GM18505 (cell line): Measurements from ENCODE around the gene MAPK1.
"Not testable (repeated sequence)": the region's sequence is repeated elsewhere in the genome, so short reads cannot be mapped to it uniquely, and the experiment has no call there.

Experiments
- ATAC-seq: cut with Tn5 transposase; IDR thresholded peaks from one replicate; pipeline ENCODE4 v1.9.1; 2021; ENCODE audit not compliant: unreplicated experiment
- POLR2A ChIP-seq: IDR thresholded peaks from 4 replicates; pipeline ENCODE4 v1.6.1; 2011; ENCODE audit warnings: borderline replicate concordance; ENCODE audit not compliant: insufficient read depth, insufficient read length; ENCODE audit errors: extremely low read depth

Gene MAPK1

DNA sequence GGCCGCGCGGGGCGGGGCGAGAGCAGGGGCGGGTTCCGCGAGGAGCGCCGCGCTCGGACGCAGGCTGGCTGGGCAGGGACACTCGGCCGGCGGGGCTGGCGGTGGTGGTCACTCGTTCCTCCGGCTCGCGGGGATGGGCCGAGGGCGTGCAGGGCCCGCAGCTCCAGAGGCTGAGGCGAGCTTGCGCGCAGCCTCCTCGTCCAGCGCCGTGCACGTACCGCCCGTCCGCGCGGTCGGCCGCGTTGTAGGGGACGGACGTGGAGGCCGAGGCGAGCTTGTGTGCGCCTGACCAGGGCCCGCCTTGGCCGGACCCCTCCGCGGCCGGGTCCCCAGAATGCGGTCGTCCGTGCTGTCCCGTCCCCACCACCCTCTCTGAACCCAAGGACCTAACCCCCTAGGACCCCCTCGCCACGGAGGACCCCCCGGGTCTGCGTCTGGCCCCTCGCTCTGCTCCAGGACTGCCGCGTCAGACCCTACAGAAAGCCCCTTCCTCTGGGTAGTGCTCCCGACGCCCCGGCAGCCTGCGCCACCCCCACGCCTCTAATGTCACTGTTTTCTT lies 131.3 kb downstream of the MAPK1 start:
- no peak for TF ChIP-seq POLR2A
- no peak for ATAC-seq

DNA sequence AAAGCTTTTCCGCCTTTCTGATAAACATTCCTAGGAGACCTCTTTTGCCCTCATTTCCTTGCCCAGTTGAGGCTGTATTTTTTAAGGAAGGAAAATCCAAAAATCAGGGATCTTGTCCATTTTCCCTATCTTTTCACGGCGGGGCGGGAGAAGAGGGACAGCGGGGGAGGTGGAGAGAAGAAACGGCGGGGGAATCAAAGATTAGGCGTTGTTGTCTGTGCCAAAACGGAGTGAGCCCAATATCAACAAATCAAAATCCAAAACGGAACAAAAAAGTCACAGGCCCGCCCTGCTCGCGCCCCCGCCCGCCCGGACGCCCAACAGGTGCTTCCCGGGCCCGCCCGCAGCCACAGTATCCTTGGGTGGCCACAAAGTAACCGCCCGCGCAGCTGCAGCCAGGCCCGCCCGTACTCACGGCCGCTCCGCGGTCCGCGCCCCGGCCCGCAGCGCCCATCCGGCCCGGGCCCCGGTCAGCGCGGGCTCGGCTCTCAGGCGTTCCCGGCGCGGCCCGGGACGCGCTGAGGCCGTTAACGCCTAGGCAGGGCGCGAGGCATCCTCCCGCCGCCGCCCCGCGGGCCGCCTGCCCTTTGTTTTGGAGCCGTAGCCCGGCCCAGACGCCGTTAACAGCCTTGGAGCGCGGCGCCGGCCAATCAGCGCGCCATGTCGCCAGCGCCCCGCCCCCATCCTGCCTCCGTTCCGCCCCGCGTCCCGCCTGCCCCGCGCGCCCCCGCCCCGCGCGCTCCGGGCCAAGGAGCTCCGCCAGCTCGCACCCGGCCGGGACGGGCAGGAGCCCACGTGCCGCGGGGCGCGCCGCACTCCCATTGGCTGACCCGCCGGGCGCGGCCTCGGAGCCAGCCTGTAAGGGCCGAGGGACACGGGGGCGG lies 132.0 kb downstream of the MAPK1 start, which contains the start of gene YPEL1:
TSS of gene YPEL1 (minus strand) at position 595 of the 884 bp plus-strand sequence. CDS start 25,050 bp downstream, outside the sequence.
- peak; percentile 41 for TF ChIP-seq POLR2A
- ATAC-seq: peak; percentile 80

DNA sequence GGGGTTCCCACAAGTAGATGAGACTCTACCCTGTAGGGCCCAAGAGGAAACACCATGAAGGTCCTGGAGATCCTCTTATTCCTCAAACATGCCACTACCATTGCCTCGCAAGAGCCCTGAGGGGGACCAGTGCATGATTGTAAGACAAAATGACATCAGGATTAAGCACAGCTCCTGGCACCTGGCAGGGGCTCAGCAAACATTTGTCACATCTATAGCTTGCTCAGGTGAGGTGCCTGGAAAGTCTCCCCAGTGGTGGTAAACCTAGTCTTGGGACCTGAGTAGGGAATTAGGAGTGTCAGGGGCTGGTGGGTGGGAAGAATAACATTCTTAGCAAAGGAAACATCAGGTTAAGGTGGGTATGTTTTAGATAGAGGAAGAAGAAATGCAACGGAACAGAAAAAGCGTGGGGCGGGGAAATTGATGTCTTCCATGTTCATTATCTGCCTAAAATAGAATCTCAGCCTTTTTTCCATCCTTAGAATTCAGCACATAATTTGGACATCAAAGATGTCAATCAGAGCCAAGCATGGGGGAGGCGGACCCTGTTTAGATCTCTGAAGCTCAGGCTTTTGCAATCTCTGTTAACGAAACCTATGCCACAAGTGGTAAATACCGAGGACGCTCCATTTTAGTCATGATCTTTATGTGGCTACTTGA lies 132.8 kb downstream of the MAPK1 start:
- no peak for TF ChIP-seq POLR2A
- ATAC-seq: no peak

DNA sequence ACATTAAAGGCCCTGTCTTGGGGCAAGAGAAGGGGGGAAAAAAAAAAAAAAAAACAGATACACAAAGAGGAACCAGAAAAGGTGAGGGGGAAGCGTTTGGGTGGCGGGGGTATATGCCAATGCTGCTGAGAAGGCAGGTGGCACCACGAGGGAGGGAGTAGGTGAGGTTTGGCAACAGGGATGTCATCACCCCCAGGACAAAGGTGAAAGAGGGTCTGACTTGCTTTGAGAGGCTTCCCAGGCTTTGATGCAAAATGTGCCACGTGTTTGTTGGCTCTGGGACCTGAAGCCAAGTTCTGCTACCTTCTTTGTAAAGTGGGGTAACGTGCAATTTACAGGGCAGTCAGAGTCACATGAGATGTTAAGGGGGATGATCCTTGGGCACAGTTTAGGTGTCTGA lies 135.9 kb downstream of the MAPK1 start:
- no peak for ATAC-seq
- TF ChIP-seq POLR2A: no peak

DNA sequence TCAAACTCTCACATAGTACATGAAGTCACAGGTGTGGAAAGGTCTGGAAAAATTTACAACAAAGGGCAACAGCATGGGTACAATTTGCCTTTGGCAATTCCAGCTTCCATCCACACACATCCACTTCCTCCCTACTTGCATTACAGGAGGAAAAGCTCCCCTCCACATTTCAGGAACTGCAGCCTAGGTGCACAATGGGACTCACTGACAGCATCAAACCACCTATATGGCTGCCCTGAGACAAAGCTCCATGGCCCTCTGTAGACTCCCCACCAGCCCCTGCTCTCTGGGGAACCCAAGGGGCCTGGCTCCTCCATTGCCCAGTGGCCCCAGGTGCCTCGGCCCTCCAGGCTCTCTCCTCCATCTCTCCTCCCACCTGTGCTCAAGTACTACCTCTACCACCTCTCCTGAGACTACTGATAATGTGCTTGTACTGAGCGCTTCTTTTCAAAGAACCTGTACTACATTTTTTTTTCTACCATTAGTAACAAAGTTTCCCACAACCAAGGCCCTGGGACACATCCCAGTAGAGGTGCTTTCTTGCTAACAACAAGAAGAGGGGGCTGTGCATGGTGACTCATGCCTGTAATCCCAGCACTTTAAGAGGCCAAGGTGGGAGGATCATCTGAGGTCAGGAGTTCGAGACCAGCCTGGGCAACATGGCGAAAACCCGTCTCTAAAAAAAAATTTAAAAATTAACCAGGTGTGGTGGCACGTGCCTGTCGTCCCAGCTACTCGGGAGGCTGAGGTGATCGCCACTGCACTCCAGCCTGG lies 136.7 kb downstream of the MAPK1 start:
- ATAC-seq: no peak
- no peak for TF ChIP-seq POLR2A

DNA sequence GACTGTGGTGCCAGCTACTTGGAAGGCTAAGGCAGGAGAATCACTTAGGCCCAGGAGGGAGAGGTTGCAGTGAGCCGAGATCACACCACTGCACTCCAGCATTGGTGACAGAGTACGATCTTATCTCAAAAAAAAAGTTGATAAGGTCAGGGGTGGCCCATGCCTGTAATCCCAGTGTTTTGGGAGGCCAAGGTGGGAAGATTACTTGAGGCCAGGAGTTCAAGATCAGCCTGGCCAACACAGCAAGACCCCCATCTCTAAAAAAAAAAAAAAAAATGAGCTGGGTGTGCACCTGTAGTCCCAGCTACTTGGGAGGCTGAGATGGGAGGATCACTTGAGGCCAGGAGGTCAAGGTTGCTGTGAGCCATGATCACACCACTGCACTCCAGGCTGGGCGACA lies 138.3 kb downstream of the MAPK1 start:
- not testable (repeated sequence) for ATAC-seq

DNA sequence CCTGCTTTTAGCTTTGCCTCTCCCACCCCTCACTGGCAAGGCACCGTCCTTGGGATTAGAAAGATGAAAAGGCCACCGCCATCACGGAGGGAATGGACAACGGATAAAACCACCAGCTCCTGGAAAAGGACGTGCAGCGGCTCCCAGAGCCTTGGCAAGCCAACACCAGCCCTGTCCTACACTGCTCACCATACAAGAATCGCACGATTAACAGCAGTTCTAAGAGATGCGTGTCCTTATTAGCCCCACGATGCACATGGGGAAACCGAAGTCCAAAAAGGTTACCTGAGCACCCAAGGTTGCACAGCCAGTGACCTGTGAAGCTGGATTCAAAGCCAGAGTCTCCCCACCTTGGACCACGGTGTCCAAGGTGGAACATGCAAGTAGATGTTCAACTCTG lies 139.2 kb downstream of the MAPK1 start:
- no peak for ATAC-seq
- no peak for TF ChIP-seq POLR2A

DNA sequence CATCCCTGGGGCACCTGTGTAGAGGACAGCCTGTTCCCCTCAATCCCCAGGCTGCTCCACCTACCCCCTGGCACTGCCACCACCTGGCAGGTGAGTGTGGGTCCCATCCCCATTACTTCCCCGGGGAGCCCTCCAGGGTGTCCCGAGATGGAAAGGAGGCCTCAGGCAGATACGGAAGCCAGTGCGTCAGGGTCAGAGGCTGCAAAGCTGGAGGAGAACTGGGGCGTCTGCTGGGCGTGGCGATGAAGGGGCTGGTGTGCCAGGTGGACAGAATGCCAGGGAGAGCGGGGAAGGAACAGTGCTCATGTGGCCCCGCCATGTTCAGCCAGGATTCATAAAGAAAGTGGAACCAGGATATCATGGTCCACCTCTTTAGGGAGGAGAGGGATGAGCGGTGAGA lies 139.7 kb downstream of the MAPK1 start:
- no peak for TF ChIP-seq POLR2A

DNA sequence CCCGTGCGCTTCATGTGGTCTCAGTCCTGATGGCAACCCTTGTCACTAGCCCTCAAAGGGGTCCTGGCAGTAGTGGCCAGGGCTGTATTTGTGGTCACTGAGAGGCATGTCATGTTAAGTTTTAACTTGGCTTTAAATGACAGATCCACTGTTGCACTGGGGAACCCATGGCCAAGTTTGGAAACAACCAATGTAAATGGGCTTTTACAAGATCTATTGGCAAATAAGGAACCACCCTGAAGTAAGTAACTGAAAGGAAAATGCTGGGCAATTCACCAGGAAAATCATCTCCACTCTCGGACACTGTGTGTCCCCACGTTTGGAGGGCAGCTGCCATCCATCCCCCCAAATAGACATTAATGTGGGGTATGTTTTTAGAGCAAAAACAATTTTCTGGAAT lies 140.3 kb downstream of the MAPK1 start:
- TF ChIP-seq POLR2A: no peak
- ATAC-seq: no peak

More for the DNA sequence above, 139.7 kb downstream of the MAPK1 start:
- no peak for ATAC-seq

DNA sequence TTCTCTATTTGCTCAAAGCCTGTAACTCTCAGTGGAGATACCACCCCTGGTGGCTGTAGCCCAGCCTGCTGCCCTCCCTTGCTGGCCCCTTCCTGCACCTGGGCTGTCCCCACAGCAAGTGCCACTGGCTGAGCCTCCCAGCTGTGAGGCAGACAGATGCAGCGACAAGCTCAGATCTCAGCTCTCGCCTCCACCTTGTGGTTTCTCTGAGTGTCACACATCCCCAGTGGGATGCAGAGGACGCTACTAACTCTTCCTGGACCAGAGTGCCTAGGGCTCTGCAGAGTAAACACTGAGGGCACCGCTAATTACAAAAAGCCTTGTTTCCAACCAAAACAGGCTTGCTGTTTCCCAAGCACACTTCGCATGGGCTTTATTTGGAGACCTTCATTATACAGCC lies 140.8 kb downstream of the MAPK1 start:
- no peak for ATAC-seq
- TF ChIP-seq POLR2A: no peak

DNA sequence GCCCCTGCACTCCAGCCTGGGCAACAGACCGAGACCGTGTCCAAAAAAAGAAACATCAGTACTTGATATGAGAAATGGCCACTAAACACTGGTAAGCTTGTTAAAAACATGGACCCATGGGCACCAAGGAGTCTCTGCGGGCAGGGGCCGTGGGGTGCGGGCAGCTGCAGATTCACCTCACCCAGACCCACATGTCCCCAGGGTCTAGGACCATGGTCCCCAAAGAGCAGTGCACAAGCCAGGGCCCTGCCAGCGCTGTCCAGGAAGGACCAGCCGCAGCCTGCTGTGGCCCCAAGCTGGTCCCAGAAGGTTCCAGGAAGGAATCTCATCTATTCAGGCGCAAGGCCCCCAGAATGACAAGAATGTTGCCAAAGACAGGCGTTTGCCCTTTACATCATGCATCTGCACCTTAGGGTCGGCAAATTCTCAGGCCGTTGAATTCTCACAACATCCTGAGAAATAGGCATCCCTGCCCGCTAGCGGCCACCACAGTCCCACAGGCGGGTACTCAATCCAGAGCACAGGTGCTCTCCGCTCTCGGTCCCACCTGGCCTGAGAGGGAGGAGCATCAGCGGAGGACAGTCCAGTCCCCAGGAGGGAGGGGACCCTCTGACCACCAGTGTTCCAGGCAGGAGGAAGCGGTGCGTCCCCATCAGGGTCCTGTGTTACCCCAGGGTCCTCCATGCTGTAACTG lies 141.3 kb downstream of the MAPK1 start:
- TF ChIP-seq POLR2A: no peak
- no peak for ATAC-seq

DNA sequence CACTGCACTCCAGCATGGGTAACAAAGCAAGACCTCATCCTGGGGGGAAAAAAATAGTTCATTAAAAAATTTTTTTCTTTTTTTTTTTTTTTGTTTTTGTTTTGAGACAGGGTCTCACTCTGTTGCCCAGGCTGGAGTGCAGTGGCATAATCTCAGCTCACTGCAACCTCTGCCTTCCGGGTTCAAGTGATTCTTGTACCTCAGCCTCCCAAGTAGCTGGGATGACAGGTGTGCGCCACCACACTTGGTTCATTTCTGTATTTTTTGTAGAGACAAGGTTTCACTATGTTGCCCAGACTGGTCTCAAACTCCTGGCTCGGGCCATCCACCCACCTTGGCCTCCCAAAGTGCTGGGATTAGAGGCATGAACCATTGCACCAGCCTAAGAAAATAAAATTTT lies 142.9 kb downstream of the MAPK1 start:
- ATAC-seq: not testable (repeated sequence)

DNA sequence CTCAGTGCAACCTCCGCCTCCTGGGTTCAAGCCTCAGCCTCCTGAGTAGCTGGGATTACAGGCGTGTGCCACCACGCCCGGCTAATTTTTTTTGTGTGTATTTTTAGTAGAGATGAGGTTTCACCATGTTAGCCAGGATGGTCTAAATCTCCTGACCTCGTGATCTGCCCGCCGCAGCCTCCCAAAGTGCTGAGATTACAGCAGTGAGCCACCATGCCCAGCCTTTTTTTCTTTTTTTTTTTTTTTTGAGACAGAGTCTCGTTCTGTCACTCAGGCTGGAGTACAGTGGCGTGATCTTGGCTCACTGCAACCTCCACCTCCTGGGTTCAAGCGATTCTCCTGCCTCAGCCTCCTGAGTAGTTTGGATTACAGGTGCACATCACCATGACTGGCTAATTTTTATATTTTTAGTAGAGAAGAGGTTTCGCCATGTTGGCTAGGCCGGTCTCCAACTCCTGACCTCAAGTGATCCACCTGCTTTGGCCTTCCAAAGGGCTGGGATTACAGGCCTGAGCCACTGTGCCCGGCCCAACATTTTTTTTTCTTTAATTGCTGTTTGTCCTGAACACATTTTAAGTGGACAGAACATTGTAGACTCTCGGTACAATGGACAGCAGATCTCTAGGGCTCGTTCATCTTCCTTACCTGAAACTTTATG lies 146.1 kb downstream of the MAPK1 start:
- not testable (repeated sequence) for ATAC-seq

DNA sequence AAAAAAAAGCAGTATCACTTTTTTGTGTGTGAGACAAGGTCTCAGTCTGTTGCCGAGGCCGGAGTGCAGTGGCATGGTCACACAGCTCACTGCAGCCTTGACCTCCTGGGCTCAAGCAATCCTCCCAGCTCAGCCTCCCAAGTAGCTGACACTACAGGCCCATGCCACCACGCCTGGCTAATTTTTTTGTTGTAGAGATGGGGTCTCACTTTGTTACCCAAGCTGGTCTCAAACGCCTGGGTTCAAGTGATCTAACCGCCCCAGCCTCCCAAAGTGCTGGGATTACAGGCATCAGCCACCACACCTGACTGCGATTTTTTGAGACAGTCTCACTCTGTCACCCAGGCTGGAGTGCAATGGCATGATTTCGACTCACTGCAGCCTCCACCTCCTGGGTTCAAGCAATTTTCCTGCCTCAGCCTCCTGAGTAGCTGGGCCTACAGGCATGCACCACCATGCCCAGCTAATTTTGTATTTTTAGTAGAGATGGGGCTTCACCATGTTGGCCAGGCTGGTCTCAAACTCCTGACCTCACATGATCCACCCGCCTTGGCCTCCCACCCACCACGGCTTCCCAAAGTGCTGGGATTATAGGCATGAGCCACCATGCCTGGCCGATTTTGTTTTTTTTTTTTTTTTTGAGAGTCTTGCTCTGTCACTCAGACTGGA lies 147.1 kb downstream of the MAPK1 start:
- not testable (repeated sequence) for ATAC-seq
